OCI-LY7 (cell line): ENCODE measurements around the gene TBCEL. TPM values are rescaled to one million over a fixed set of nuclear protein-coding genes. Genes with fewer than 3 reads are reported as not detected.

ENCODE experiments used
- BruUV-seq: library from RNA; stranded (reverse); fragments of 400-500 nt; replicated peaks from 2 replicates; lab custom pipeline; 2021; lab: Mats Ljungman, UMichigan
- CTCF ChIA-PET: fragments of 300-600 bp; sonication (Branson Sonifier 250); formaldehyde crosslinking; loops from one replicate; lab custom pipeline; 2022; ENCODE audit warnings: antibody characterized with exemption; ENCODE audit not compliant: unreplicated experiment; lab: Charles Lee
- POLR2A ChIA-PET: fragments of 300-600 bp; sonication (Branson Sonifier 250); formaldehyde crosslinking; loops from one replicate; lab custom pipeline; 2022; ENCODE audit warnings: antibody characterized with exemption; lab: Charles Lee
- DNase-seq: peaks from one replicate; pipeline ENCODE4 v3.0.0-alpha.2; 2015; ENCODE audit warnings: low spot score
- H2AFZ ChIP-seq: fragments of 200-600 bp; sonication (generic), shearing (Covaris generic); 2 replicates; pipeline ENCODE4 v1.6.1; 2014; ENCODE audit warnings: mild to moderate bottlenecking, antibody characterized with exemption, low read length, moderate library complexity
- H3K27ac ChIP-seq: fragments of 200-600 bp; sonication (generic); 2 replicates; pipeline ENCODE4 v1.5.1; 2014; ENCODE audit warnings: mixed run types, low read depth, mild to moderate bottlenecking, moderate library complexity, low read length, inconsistent platforms; ENCODE audit not compliant: poor library complexity, severe bottlenecking
- H3K36me3 ChIP-seq: fragments of 200-600 bp; sonication (generic); 2 replicates; pipeline ENCODE4 v1.6.1; 2014; ENCODE audit warnings: mild to moderate bottlenecking, antibody characterized with exemption, low read length, moderate library complexity, mixed read lengths; ENCODE audit not compliant: insufficient read depth
- H3K4me1 ChIP-seq: fragments of 200-600 bp; sonication (generic); 2 replicates; pipeline ENCODE4 v1.5.1; 2014; ENCODE audit warnings: mild to moderate bottlenecking, low read length; ENCODE audit not compliant: insufficient read depth, poor library complexity, severe bottlenecking
- H3K4me2 ChIP-seq: fragments of 200-600 bp; sonication (generic); 2 replicates; pipeline ENCODE4 v1.6.1; 2014; ENCODE audit warnings: mild to moderate bottlenecking, low read length
- H3K4me3 ChIP-seq: fragments of 200-600 bp; sonication (generic); 2 replicates; pipeline ENCODE4 v1.5.1; 2014; ENCODE audit warnings: mild to moderate bottlenecking, low read depth, low read length; ENCODE audit not compliant: poor library complexity, severe bottlenecking
- H3K79me2 ChIP-seq: fragments of 200-600 bp; sonication (generic); 2 replicates; pipeline ENCODE4 v1.6.1; 2016; ENCODE audit warnings: low read depth, mild to moderate bottlenecking, low read length, moderate library complexity, mixed read lengths; ENCODE audit not compliant: insufficient read depth
- H3K9me2 ChIP-seq: fragments of 200-600 bp; sonication (generic); 2 replicates; pipeline ENCODE4 v1.6.1; 2016; ENCODE audit warnings: mild to moderate bottlenecking, low read length, mixed read lengths; ENCODE audit not compliant: insufficient read depth
- H3K9me3 ChIP-seq: fragments of 200-600 bp; sonication (generic); 2 replicates; pipeline ENCODE4 v1.6.1; 2014; ENCODE audit warnings: mild to moderate bottlenecking, mixed run types, low read length, mixed read lengths
- H4K20me1 ChIP-seq: fragments of 200-600 bp; sonication (generic); 2 replicates; pipeline ENCODE4 v1.6.1; 2014; ENCODE audit warnings: mild to moderate bottlenecking, antibody characterized with exemption, low read length, moderate library complexity, mixed read lengths; ENCODE audit not compliant: insufficient read depth
- EZH2phosphoT487 ChIP-seq: fragments of 200-600 bp; sonication (generic); IDR thresholded peaks from 2 replicates; pipeline ENCODE4 v1.6.1; 2018; ENCODE audit warnings: low read depth, borderline replicate concordance, mild to moderate bottlenecking, mixed run types, antibody characterized with exemption, low read length, moderate library complexity, mixed read lengths
- intact Hi-C: fragments of 100-400 bp; cut with micrococcal nuclease; formaldehyde crosslinking; loops from one replicate; pipeline ENCODE4 v1.10.0; 2022; ENCODE audit not compliant: unreplicated experiment
- total RNA-seq, 2 experiments: library from RNA; depleted of rRNA in 1 of 2; stranded (reverse); fragments of >200 nt in 1 of 2; shearing (Covaris generic) in 1 of 2; gene quantifications; 2 replicates each; pipeline ENCODE4 v1.2.3, GENCODE V29; 2014 to 2022
- TF ChIP-seq, protein P1 (sequence below): fragments of 200-600 bp; sonication (generic); conservative IDR thresholded peaks from 2 replicates; pipeline ENCODE4 v1.5.1; 2014; ENCODE audit warnings: mild to moderate bottlenecking, antibody characterized with exemption, low read length, moderate library complexity, mixed read lengths

The TBCEL gene
- total RNA-seq, 2 experiments from 2014 or later: 13.0 to 17.1 TPM

DNA sequence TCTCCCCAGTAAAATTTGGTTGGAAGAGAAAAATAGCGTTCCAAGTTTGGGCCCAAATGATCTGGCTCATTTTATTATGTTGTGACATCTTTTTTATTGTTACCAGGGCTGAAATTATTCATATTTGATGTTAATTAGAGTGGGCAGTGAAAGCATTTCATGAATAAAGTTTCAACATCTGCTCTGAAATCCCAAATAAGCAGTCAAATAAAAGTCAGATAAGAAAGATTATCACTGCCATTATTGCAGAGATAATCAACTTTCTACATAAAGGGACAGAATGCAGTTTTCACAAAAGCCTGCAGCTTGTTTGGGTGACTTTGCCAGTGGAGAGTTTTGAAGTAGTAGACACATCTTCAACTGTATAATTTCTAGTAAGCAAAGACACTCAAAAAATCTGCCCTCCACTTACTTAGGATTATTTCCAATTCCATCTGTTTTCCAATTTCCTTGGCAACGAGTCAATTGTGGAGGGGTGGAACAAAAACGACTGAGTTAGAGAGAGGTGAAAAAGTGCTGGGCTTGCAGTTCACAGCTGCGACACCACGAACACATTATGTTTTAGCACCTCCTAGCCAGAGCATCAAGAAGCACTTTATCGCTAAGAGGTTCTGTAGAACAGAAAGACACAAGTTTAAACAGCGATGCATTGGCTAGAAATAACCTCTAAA, 86.1 kb downstream of the TBCEL start:
- Histone ChIP-seq H3K9me2 (no peaks in the 10 kb centered on the region), H3K36me3 (no peaks in the 10 kb centered on the region), H3K4me2 (no peak overlapping the region), H3K4me1 (no peaks in the 10 kb centered on the region), H2AFZ (no peak overlapping the region), H3K9me3 (no peaks in the 10 kb centered on the region), H3K4me3 (no peak overlapping the region), H4K20me1 (no peaks in the 10 kb centered on the region), H3K27ac (no peak overlapping the region), H3K79me2 (no peaks in the 10 kb centered on the region)
- ChIA-PET CTCF (no interaction called here), POLR2A (interaction anchor here (0.7 to 0.8 kb wide), 2 partner anchors 9 to 1164 kb away, joined by 3 to 4 read pairs; partner anchors contain the start of gene TECTA)
- DNase-seq: no peak
- no TSS peak for BruUV-seq
- intact Hi-C loops: loop anchor here (5.0 to 10.0 kb wide), 2 partner anchors 155 to 603 kb away; no protein-coding TSS in a partner anchor
- TF ChIP-seq, protein P1, sequence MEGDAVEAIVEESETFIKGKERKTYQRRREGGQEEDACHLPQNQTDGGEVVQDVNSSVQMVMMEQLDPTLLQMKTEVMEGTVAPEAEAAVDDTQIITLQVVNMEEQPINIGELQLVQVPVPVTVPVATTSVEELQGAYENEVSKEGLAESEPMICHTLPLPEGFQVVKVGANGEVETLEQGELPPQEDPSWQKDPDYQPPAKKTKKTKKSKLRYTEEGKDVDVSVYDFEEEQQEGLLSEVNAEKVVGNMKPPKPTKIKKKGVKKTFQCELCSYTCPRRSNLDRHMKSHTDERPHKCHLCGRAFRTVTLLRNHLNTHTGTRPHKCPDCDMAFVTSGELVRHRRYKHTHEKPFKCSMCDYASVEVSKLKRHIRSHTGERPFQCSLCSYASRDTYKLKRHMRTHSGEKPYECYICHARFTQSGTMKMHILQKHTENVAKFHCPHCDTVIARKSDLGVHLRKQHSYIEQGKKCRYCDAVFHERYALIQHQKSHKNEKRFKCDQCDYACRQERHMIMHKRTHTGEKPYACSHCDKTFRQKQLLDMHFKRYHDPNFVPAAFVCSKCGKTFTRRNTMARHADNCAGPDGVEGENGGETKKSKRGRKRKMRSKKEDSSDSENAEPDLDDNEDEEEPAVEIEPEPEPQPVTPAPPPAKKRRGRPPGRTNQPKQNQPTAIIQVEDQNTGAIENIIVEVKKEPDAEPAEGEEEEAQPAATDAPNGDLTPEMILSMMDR: no peak

GRCh38 chr11:121110871-121111724, 87.2 kb downstream of the TBCEL start:
- Histone ChIP-seq H3K9me3 (no peaks in the 10 kb centered on the region), H4K20me1 (no peaks in the 10 kb centered on the region), H3K4me2 (no peak overlapping the region), H3K27ac (no peak overlapping the region), H3K36me3 (no peaks in the 10 kb centered on the region), H2AFZ (no peak overlapping the region), H3K79me2 (no peaks in the 10 kb centered on the region), H3K4me3 (no peak overlapping the region), H3K4me1 (no peaks in the 10 kb centered on the region), H3K9me2 (no peaks in the 10 kb centered on the region)
- DNase-seq: no peak
- no TSS peak for BruUV-seq
- CTCF ChIA-PET: no interaction called here
- TF ChIP-seq EZH2phosphoT487: no peak
- TF ChIP-seq, protein P1: no peak
- POLR2A ChIA-PET: no interaction called here
- intact Hi-C loops: loop anchor here (5.0 to 10.0 kb wide), 2 partner anchors 156 to 604 kb away; no protein-coding TSS in a partner anchor
